ENCODE data around the gene CELF4.

Gene CELF4

GRCh38 chr18:37231251-37231650, 334.3 kb downstream of the CELF4 start:
- Histone ChIP-seq H3K4me2 (ENCODE audit: insufficient read depth, low read length) (no peak overlapping the region), H3K27ac (ENCODE audit: low read length) (no peak overlapping the region), H3K4me3 (ENCODE audit: low read depth in 1 of 2, low read length in 2 of 2) (no peak overlapping the region), H2AFZ (ENCODE audit: low read depth, low read length) (no peak overlapping the region), H3K9me3 (ENCODE audit: insufficient read depth, low read length, severe bottlenecking) (no peaks in the 10 kb centered on the region), H3K36me3 (ENCODE audit: insufficient read depth, low read length) (no peaks in the 10 kb centered on the region), H3K9ac (ENCODE audit: low read depth, low read length) (no peak overlapping the region), H3K79me2 (ENCODE audit: insufficient read depth, low read length) (no peaks in the 10 kb centered on the region), H3K4me1 (ENCODE audit: insufficient read depth, low read length) (no peaks in the 10 kb centered on the region), H3K27me3 (ENCODE audit: insufficient read depth, low read length, poor library complexity) (no peaks in the 10 kb centered on the region), H4K20me1 (ENCODE audit: insufficient read depth, low read length) (no peaks in the 10 kb centered on the region)
- DNase-seq = no peak
- no peak for TF ChIP-seq EZH2 (IDR thresholded peaks at IDR 0.05; ENCODE audit: borderline replicate concordance, low read depth, low read length, severe bottlenecking)
- TF ChIP-seq CTCF (IDR thresholded peaks at IDR 0.05; ENCODE audit: borderline replicate concordance, extremely low read depth, low read length, poor library complexity, severe bottlenecking) = no peak
- ATAC-seq (ENCODE audit: insufficient read depth, low read depth) = no peak

- TF ChIP-seq EZH2 (IDR thresholded peaks at IDR 0.05; ENCODE audit: borderline replicate concordance, low read depth, low read length, severe bottlenecking) = no peak
- TF ChIP-seq CTCF (IDR thresholded peaks at IDR 0.05; ENCODE audit: borderline replicate concordance, extremely low read depth, low read length, poor library complexity, severe bottlenecking) = no peak
- Histone ChIP-seq H2AFZ (ENCODE audit: low read depth, low read length) (no peak overlapping the region), H3K4me1 (ENCODE audit: insufficient read depth, low read length) (no peaks in the 10 kb centered on the region), H3K4me2 (ENCODE audit: insufficient read depth, low read length) (no peak overlapping the region), H4K20me1 (ENCODE audit: insufficient read depth, low read length) (no peaks in the 10 kb centered on the region), H3K27me3 (ENCODE audit: insufficient read depth, low read length, poor library complexity) (no peaks in the 10 kb centered on the region), H3K9ac (ENCODE audit: low read depth, low read length) (no peak overlapping the region), H3K27ac (ENCODE audit: low read length) (no peak overlapping the region), H3K4me3 (ENCODE audit: low read depth in 1 of 2, low read length in 2 of 2) (no peak overlapping the region), H3K9me3 (ENCODE audit: insufficient read depth, low read length, severe bottlenecking) (no peaks in the 10 kb centered on the region), H3K79me2 (ENCODE audit: insufficient read depth, low read length) (no peaks in the 10 kb centered on the region), H3K36me3 (ENCODE audit: insufficient read depth, low read length) (no peaks in the 10 kb centered on the region)
- no peak for DNase-seq
- no peak for ATAC-seq (ENCODE audit: insufficient read depth, low read depth)
These were observed 334.8 kb downstream of the CELF4 start for GRCh38 chr18:37230768-37231167.

GRCh38 chr18:37225279-37225678, 340.3 kb downstream of the CELF4 start:
- no peaks in the 10 kb centered on the region for H3K27me3 ChIP-seq (ENCODE audit: insufficient read depth, low read length, poor library complexity)
- no peaks in the 10 kb centered on the region for H3K4me1 ChIP-seq (ENCODE audit: insufficient read depth, low read length)
- no peaks in the 10 kb centered on the region for H4K20me1 ChIP-seq (ENCODE audit: insufficient read depth, low read length)
- no peak overlapping the region for H3K4me3 ChIP-seq (ENCODE audit: low read depth in 1 of 2, low read length in 2 of 2)
- H3K79me2 ChIP-seq (ENCODE audit: insufficient read depth, low read length) = no peaks in the 10 kb centered on the region
- no peak overlapping the region for H2AFZ ChIP-seq (ENCODE audit: low read depth, low read length)
- H3K9me3 ChIP-seq (ENCODE audit: insufficient read depth, low read length, severe bottlenecking) = no peaks in the 10 kb centered on the region
- no peak overlapping the region for H3K4me2 ChIP-seq (ENCODE audit: insufficient read depth, low read length)
- TF ChIP-seq CTCF (IDR thresholded peaks at IDR 0.05; ENCODE audit: borderline replicate concordance, extremely low read depth, low read length, poor library complexity, severe bottlenecking) (no peak), EZH2 (IDR thresholded peaks at IDR 0.05; ENCODE audit: borderline replicate concordance, low read depth, low read length, severe bottlenecking) (no peak)
- no peaks in the 10 kb centered on the region for H3K36me3 ChIP-seq (ENCODE audit: insufficient read depth, low read length)
- no peak overlapping the region for H3K9ac ChIP-seq (ENCODE audit: low read depth, low read length)
- no peak overlapping the region for H3K27ac ChIP-seq (ENCODE audit: low read length)
- DNase-seq (no peak), ATAC-seq (ENCODE audit: insufficient read depth, low read depth) (no peak)

- Histone ChIP-seq H4K20me1 (ENCODE audit: insufficient read depth, low read length) (no peaks in the 10 kb centered on the region), H3K9me3 (ENCODE audit: insufficient read depth, low read length, severe bottlenecking) (no peaks in the 10 kb centered on the region), H3K27ac (ENCODE audit: low read length) (no peak overlapping the region), H3K4me2 (ENCODE audit: insufficient read depth, low read length) (no peak overlapping the region), H3K9ac (ENCODE audit: low read depth, low read length) (no peak overlapping the region), H3K27me3 (ENCODE audit: insufficient read depth, low read length, poor library complexity) (no peaks in the 10 kb centered on the region), H2AFZ (ENCODE audit: low read depth, low read length) (no peak overlapping the region), H3K36me3 (ENCODE audit: insufficient read depth, low read length) (no peaks in the 10 kb centered on the region), H3K79me2 (ENCODE audit: insufficient read depth, low read length) (no peaks in the 10 kb centered on the region), H3K4me3 (ENCODE audit: low read depth in 1 of 2, low read length in 2 of 2) (no peak overlapping the region), H3K4me1 (ENCODE audit: insufficient read depth, low read length) (no peaks in the 10 kb centered on the region)
- TF ChIP-seq EZH2 (IDR thresholded peaks at IDR 0.05; ENCODE audit: borderline replicate concordance, low read depth, low read length, severe bottlenecking) = no peak
- TF ChIP-seq CTCF (IDR thresholded peaks at IDR 0.05; ENCODE audit: borderline replicate concordance, extremely low read depth, low read length, poor library complexity, severe bottlenecking) = no peak
- ATAC-seq (ENCODE audit: insufficient read depth, low read depth) (no peak), DNase-seq (no peak)
These were observed 342.6 kb downstream of the CELF4 start for GRCh38 chr18:37222999-37223378.

All from DND-41 (cell line).